Fibroblast of lung (primary cell): ENCODE data around the gene IFNL1.
"Not testable (repeated sequence)": the region's sequence is repeated elsewhere in the genome, so short reads cannot be mapped to it uniquely, and the experiment has no call there.

Source experiments
- CTCF ChIP-seq, 2 donors: IDR thresholded peaks in 1 of 2; conservative IDR thresholded peaks in 1 of 2; 1 replicate in 1 of 2; 2 replicates in 1 of 2; pipeline ENCODE4 v1.5.1; 2011 to 2012; ENCODE audit warnings: low read length in 2 of 2, control low read depth in 1 of 2, inconsistent platforms in 1 of 2, low read depth in 1 of 2, mild to moderate bottlenecking in 1 of 2
- EZH2 ChIP-seq: IDR thresholded peaks from 2 replicates; pipeline ENCODE4 v1.5.1; 2012; ENCODE audit warnings: low read length, control low read depth, mild to moderate bottlenecking; ENCODE audit errors: missing control alignments

GRCh38 chr19:39269369-39269768, 26.8 kb upstream of the IFNL1 start:
- TF ChIP-seq CTCF (conservative IDR thresholded peaks at IDR 0.05 in 1 of 2, IDR thresholded peaks at IDR 0.05 in 1 of 2; ENCODE audit: low read depth in 1 of 2, low read length in 2 of 2); EZH2: not testable (repeated sequence)
